Glutamatergic neuron (in vitro differentiated cells): ENCODE results near the gene TSEN54. TPM values are rescaled to one million over a fixed set of nuclear protein-coding genes. Genes with fewer than 3 reads are reported as not detected.

ENCODE experiments used
- DNase-seq: peaks from one replicate; pipeline ENCODE4 v3.0.0; 2022
- H3K27ac Mint-ChIP-seq: one replicate; pipeline ENCODE4 v1.8.0; 2020; ENCODE audit warnings: mild to moderate bottlenecking, mixed read lengths, inconsistent platforms; ENCODE audit not compliant: unreplicated experiment
- H3K27me3 Mint-ChIP-seq: one replicate; pipeline ENCODE4 v1.8.0; 2020; ENCODE audit warnings: mild to moderate bottlenecking, moderate library complexity, mixed read lengths, inconsistent platforms; ENCODE audit not compliant: unreplicated experiment
- H3K36me3 Mint-ChIP-seq: one replicate; pipeline ENCODE4 v1.8.0; 2020; ENCODE audit warnings: mild to moderate bottlenecking, mixed read lengths, inconsistent platforms; ENCODE audit not compliant: unreplicated experiment
- H3K4me1 Mint-ChIP-seq: one replicate; pipeline ENCODE4 v1.8.0; 2020; ENCODE audit warnings: mild to moderate bottlenecking, low read depth, mixed read lengths, inconsistent platforms; ENCODE audit not compliant: unreplicated experiment
- H3K4me3 Mint-ChIP-seq: one replicate; pipeline ENCODE4 v1.8.0; 2020; ENCODE audit warnings: mild to moderate bottlenecking, mixed read lengths, inconsistent platforms; ENCODE audit not compliant: unreplicated experiment
- H3K9me3 Mint-ChIP-seq: one replicate; pipeline ENCODE4 v1.8.0; 2020; ENCODE audit warnings: mild to moderate bottlenecking, moderate library complexity, mixed read lengths, inconsistent platforms; ENCODE audit not compliant: unreplicated experiment
- CTCF ChIP-seq: fragments of 200-600 bp; sonication (generic); IDR thresholded peaks from one replicate; pipeline ENCODE4 v1.5.0; 2021; ENCODE audit not compliant: partially characterized antibody, unreplicated experiment
- total RNA-seq: library from RNA; stranded (reverse); fragmentation: NEBNext Ultra II Directional; extraction: Animal tissue kit (Norgen Biotek cat#: 25700); gene quantifications from one replicate; pipeline ENCODE4 v1.2.1, GENCODE V29; 2021; ENCODE audit not compliant: unreplicated experiment

TSEN54 gene
- total RNA-seq, 1 donor from 2014 or later: 26.6 TPM

GRCh38 chr17:75498039-75498725, 18.1 kb upstream of the TSEN54 start:
- H3K9me3 Mint-ChIP-seq: peaks cover 7% of the 10 kb centered on the region
- no peaks in the 10 kb centered on the region for H3K36me3 Mint-ChIP-seq
- H3K27ac Mint-ChIP-seq: no peak overlapping the region
- peaks cover 3% of the 10 kb centered on the region for H3K4me1 Mint-ChIP-seq
- H3K27me3 Mint-ChIP-seq: peaks cover 2% of the 10 kb centered on the region
- H3K4me3 Mint-ChIP-seq: no peak overlapping the region
- no peak for TF ChIP-seq CTCF
- no peak for DNase-seq

GRCh38 chr17:75498726-75499213, 17.6 kb upstream of the TSEN54 start:
- DNase-seq: no peak
- Mint-ChIP-seq H3K27ac (no peak overlapping the region), H3K4me1 (peaks cover 3% of the 10 kb centered on the region), H3K4me3 (no peak overlapping the region), H3K27me3 (peaks cover 2% of the 10 kb centered on the region), H3K9me3 (peaks cover 7% of the 10 kb centered on the region), H3K36me3 (no peaks in the 10 kb centered on the region)
- no peak for TF ChIP-seq CTCF

GRCh38 chr17:75499313-75500022, 16.9 kb upstream of the TSEN54 start:
- H3K9me3 Mint-ChIP-seq: peaks cover 5% of the 10 kb centered on the region
- H3K27ac Mint-ChIP-seq: no peak overlapping the region
- no peak overlapping the region for H3K4me3 Mint-ChIP-seq
- peaks cover 2% of the 10 kb centered on the region for H3K27me3 Mint-ChIP-seq
- TF ChIP-seq CTCF: no peak
- DNase-seq: no peak
- no peaks in the 10 kb centered on the region for H3K36me3 Mint-ChIP-seq
- peaks cover under 1% of the 10 kb centered on the region for H3K4me1 Mint-ChIP-seq

GRCh38 chr17:75500419-75501216, 15.7 kb upstream of the TSEN54 start:
- no peak overlapping the region for H3K27ac Mint-ChIP-seq
- no peak for TF ChIP-seq CTCF
- no peak for DNase-seq
- H3K4me1 Mint-ChIP-seq: no peaks in the 10 kb centered on the region
- H3K9me3 Mint-ChIP-seq: peaks cover 5% of the 10 kb centered on the region
- H3K36me3 Mint-ChIP-seq: no peaks in the 10 kb centered on the region
- no peak overlapping the region for H3K4me3 Mint-ChIP-seq
- H3K27me3 Mint-ChIP-seq: peaks cover 2% of the 10 kb centered on the region
